Thyroid gland (tissue), 4 donors: ENCODE measurements around the gene NAV2. TPM values are rescaled to one million over a fixed set of nuclear protein-coding genes. Genes with fewer than 3 reads are reported as not detected.

ENCODE experiments used
- DNase-seq, 2 donors: peaks; one replicate each; pipeline ENCODE4 v3.0.0-alpha.2; 2019
- H3K27ac ChIP-seq, 3 donors: fragments of 200-600 bp; sonication (generic); 1 replicate in 2 of 3; 2 replicates in 1 of 3; pipeline ENCODE4 v1.5.1; 2016 to 2019; ENCODE audit warnings: mild to moderate bottlenecking in 1 of 3, moderate library complexity in 1 of 3
- H3K27me3 ChIP-seq: fragments of 200-600 bp; sonication (generic); one replicate; pipeline ENCODE4 v1.5.1; 2019
- H3K36me3 ChIP-seq, 2 donors: fragments of 200-600 bp; sonication (generic); one replicate each; pipeline ENCODE4 v1.5.1; 2016 to 2019
- H3K4me1 ChIP-seq, 2 donors: fragments of 200-600 bp; sonication (generic); one replicate each; pipeline ENCODE4 v1.5.1; 2017 to 2019
- H3K4me3 ChIP-seq, 3 donors: fragments of 200-600 bp; sonication (generic); replicated peaks in 1 of 3; 1 replicate in 2 of 3; 2 replicates in 1 of 3; pipeline ENCODE4 v1.5.1; 2016; ENCODE audit warnings: mild to moderate bottlenecking in 1 of 3
- H3K9me3 ChIP-seq: fragments of 200-600 bp; sonication (generic); one replicate; pipeline ENCODE4 v1.5.1; 2017
- POLR2A ChIP-seq, 2 donors: fragments of 450-650 bp; IDR thresholded peaks; one replicate each; pipeline ENCODE4 v1.6.1; 2017; ENCODE audit warnings: antibody characterized with exemption in 2 of 2, mild to moderate bottlenecking in 2 of 2, moderate library complexity in 1 of 2
- WGBS, 2 donors: methylation state at CpG; one replicate each; pipeline ENCODE4 v1.1.5; 2017; 5-methylcytosine and 5-hydroxymethylcytosine counted together
- intact Hi-C: fragments of 100-400 bp; cut with DNase I; formaldehyde crosslinking; loops from one replicate; pipeline ENCODE4 v1.15.1; 2023
- total RNA-seq, 4 donors: library from RNA; depleted of rRNA; stranded (reverse); fragments of >200 nt; gene quantifications; one replicate each; pipeline ENCODE4 v1.2.3, GENCODE V29; 2016
- TF ChIP-seq, protein P1 (sequence below), 6 experiments: fragments of 200-600 bp in 3 of 6; fragments of 450-650 bp in 3 of 6; sonication (generic) in 3 of 6; IDR thresholded peaks; one replicate each; pipeline ENCODE4 v1.5.1; 2016 to 2019; ENCODE audit warnings: antibody characterized with exemption in 6 of 6, mild to moderate bottlenecking in 2 of 6, inconsistent platforms in 1 of 6, moderate library complexity in 1 of 6

Gene NAV2
- total RNA-seq, 4 donors from 2014 or later = 34.8 to 88.6 (median 54.5) TPM

DNA sequence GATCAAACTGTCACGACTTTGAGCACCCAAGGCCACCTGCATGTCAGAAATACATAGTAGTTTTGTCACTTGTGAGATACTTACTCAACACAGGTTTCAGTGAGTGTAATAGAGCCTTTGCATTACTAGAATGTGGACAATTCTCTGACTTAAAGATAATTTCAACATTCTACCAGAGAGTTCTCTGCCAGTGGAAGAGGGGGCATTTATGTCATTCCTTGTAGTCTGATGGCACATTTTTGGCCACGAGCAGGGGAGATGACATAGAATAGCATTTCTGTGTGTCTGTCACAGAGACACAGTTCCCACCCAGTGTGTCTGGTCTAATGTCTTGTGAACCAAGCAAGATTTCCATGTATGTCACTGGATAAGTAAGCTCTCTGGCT lies 335.1 kb downstream of the NAV2 start:
- Histone ChIP-seq H3K27ac (peak overlapping the region; percentile 47 to 87 (median 81)), H3K9me3 (no peaks in the 10 kb centered on the region), H3K27me3 (no peaks in the 10 kb centered on the region), H3K36me3 (peaks cover 16 to 24% of the 10 kb centered on the region in 2 donors), H3K4me1 (peaks cover 45 to 49% of the 10 kb centered on the region in 2 donors), H3K4me3 (no peak overlapping the region)
- intact Hi-C loops = no loop called here
- no peak for DNase-seq
- no peak for TF ChIP-seq POLR2A (IDR thresholded peaks at IDR 0.05)
- TF ChIP-seq, protein P1, sequence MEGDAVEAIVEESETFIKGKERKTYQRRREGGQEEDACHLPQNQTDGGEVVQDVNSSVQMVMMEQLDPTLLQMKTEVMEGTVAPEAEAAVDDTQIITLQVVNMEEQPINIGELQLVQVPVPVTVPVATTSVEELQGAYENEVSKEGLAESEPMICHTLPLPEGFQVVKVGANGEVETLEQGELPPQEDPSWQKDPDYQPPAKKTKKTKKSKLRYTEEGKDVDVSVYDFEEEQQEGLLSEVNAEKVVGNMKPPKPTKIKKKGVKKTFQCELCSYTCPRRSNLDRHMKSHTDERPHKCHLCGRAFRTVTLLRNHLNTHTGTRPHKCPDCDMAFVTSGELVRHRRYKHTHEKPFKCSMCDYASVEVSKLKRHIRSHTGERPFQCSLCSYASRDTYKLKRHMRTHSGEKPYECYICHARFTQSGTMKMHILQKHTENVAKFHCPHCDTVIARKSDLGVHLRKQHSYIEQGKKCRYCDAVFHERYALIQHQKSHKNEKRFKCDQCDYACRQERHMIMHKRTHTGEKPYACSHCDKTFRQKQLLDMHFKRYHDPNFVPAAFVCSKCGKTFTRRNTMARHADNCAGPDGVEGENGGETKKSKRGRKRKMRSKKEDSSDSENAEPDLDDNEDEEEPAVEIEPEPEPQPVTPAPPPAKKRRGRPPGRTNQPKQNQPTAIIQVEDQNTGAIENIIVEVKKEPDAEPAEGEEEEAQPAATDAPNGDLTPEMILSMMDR (IDR thresholded peaks at IDR 0.05) = no peak
- WGBS, 2 donors = 91 to 92% methylated on average over 2 of the region's 2 CpGs

- 75 to 85% methylated on average over 3 of the region's 3 CpGs for WGBS, 2 donors
- H3K4me3 ChIP-seq = no peak overlapping the region
- peaks cover 16 to 24% of the 10 kb centered on the region in 2 donors for H3K36me3 ChIP-seq
- no peaks in the 10 kb centered on the region for H3K27me3 ChIP-seq
- intact Hi-C loops = no loop called here
- no peaks in the 10 kb centered on the region for H3K9me3 ChIP-seq
- TF ChIP-seq, protein P1 (IDR thresholded peaks at IDR 0.05) = no peak
- TF ChIP-seq POLR2A (IDR thresholded peaks at IDR 0.05) = no peak
- DNase-seq = no peak
- H3K4me1 ChIP-seq = peaks cover 45 to 49% of the 10 kb centered on the region in 2 donors
- H3K27ac ChIP-seq = peak overlapping the region; percentile 47 to 87 (median 81)
These were observed 335.6 kb downstream of the NAV2 start for GRCh38 chr11:20048246-20048645.

DNA sequence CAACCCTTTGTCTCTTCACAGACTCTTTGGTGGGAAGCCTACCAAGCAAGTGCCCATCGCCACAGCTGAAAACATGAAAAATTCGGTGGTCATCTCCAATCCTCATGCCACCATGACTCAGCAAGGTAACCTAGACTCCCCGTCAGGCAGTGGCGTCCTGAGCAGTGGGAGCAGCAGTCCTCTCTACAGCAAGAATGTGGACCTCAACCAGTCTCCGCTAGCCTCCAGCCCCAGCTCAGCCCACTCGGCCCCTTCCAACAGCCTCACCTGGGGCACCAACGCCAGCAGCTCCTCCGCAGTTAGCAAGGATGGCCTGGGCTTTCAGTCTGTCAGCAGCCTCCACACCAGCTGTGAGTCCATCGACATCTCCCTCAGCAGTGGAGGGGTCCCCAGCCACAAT lies 336.1 kb downstream of the NAV2 start:
- H3K9me3 ChIP-seq = no peaks in the 10 kb centered on the region
- H3K27ac ChIP-seq = peak overlapping the region; percentile 47 to 87 (median 81)
- no peak overlapping the region for H3K4me3 ChIP-seq
- no peaks in the 10 kb centered on the region for H3K27me3 ChIP-seq
- DNase-seq = no peak
- 97 to 98% methylated on average over 9 of the region's 9 CpGs for WGBS, 2 donors
- peaks cover 45 to 49% of the 10 kb centered on the region in 2 donors for H3K4me1 ChIP-seq
- intact Hi-C loops = no loop called here
- TF ChIP-seq, protein P1 (IDR thresholded peaks at IDR 0.05) = no peak
- TF ChIP-seq POLR2A (IDR thresholded peaks at IDR 0.05) = no peak
- H3K36me3 ChIP-seq = peaks cover 17 to 24% of the 10 kb centered on the region in 2 donors

DNA sequence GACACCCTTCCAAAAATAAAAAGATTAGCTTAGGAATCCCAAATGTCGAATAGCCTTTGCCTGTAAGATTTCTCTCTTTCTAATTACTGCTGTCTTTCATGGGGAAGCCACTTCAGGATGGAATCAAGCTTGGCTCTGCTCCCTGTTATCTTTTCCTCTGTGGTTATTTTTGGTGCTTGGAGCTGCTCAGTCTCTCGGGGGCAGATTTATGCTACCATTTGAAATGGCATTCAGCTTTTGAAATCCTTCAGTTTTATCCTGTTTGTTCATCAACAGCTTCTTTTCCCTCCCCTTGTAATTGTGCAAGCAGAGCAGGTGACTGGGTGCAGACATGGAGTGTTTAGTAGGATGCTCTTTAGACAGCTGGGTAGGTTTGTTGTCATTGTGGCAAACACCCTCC lies 336.6 kb downstream of the NAV2 start:
- DNase-seq = peak; percentile 35 to 39
- H3K9me3 ChIP-seq = no peaks in the 10 kb centered on the region
- intact Hi-C loops = no loop called here
- no peaks in the 10 kb centered on the region for H3K27me3 ChIP-seq
- peaks cover 45 to 49% of the 10 kb centered on the region in 2 donors for H3K4me1 ChIP-seq
- 16 to 31% methylated on average over 2 of the region's 2 CpGs for WGBS, 2 donors
- no peak overlapping the region for H3K4me3 ChIP-seq
- H3K27ac ChIP-seq = peak overlapping the region; percentile 81 to 90 (median 87)
- peaks cover 22 to 25% of the 10 kb centered on the region in 2 donors for H3K36me3 ChIP-seq
- TF ChIP-seq, protein P1 (IDR thresholded peaks at IDR 0.05) = no peak
- no peak for TF ChIP-seq POLR2A (IDR thresholded peaks at IDR 0.05)

DNA sequence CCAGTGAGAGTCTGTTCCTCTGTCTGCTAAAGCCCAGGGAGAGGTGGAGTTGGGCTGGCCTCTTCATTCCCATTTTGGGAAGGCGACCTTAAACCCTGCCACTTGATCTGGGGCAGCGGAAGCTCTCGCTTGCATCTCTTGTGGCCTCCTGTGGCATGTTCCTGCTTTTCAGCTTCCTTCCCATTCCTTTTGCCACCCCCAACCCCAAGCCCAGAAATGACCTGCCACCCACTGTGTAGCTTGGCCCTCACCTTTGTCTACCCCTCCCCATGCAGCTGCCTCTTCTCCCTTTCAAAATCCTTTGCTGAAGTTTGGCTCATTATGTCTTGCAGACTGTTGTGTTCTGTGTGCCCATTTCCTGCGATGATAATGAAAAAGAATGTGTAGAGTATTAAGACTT lies 337.4 kb downstream of the NAV2 start:
- peaks cover 45 to 50% of the 10 kb centered on the region in 2 donors for H3K4me1 ChIP-seq
- intact Hi-C loops = no loop called here
- WGBS, 2 donors = 92 to 94% methylated on average over 4 of the region's 4 CpGs
- H3K27me3 ChIP-seq = no peaks in the 10 kb centered on the region
- peak overlapping the region; percentile 81 to 90 (median 87) for H3K27ac ChIP-seq
- no peaks in the 10 kb centered on the region for H3K9me3 ChIP-seq
- H3K36me3 ChIP-seq = peaks cover 16 to 22% of the 10 kb centered on the region in 2 donors
- H3K4me3 ChIP-seq = no peak overlapping the region
- TF ChIP-seq POLR2A (IDR thresholded peaks at IDR 0.05) = no peak
- TF ChIP-seq, protein P1 (IDR thresholded peaks at IDR 0.05) = no peak
- DNase-seq = no peak
